ENCODE results near the gene WNT6.

WNT6 gene

GRCh38 chr2:218908721-218909619, 49.4 kb downstream of the WNT6 start:
- Histone ChIP-seq H3K27ac (peak overlapping the region; percentile 78), H3K36me3 (no peaks in the 10 kb centered on the region), H3K9me3 (ENCODE audit: severe bottlenecking) (no peaks in the 10 kb centered on the region), H3K27me3 (ENCODE audit: insufficient read depth, low read depth, severe bottlenecking) (no peaks in the 10 kb centered on the region), H3K4me3 (ENCODE audit: low read depth, low read length) (peak overlapping the region; percentile 63)
- peak; percentile 96 for DNase-seq
- TF ChIP-seq CTCF (IDR thresholded peaks at IDR 0.05; ENCODE audit: low read depth, low read length), result no peak

GRCh38 chr2:218910741-218911140, 51.1 kb downstream of the WNT6 start:
- Histone ChIP-seq H3K27ac (no peak overlapping the region), H3K36me3 (no peaks in the 10 kb centered on the region), H3K9me3 (ENCODE audit: severe bottlenecking) (no peaks in the 10 kb centered on the region), H3K4me3 (ENCODE audit: low read depth, low read length) (no peak overlapping the region), H3K27me3 (ENCODE audit: insufficient read depth, low read depth, severe bottlenecking) (no peaks in the 10 kb centered on the region)
- no peak for TF ChIP-seq CTCF (IDR thresholded peaks at IDR 0.05; ENCODE audit: low read depth, low read length)
- no peak for DNase-seq

- TF ChIP-seq CTCF (IDR thresholded peaks at IDR 0.05; ENCODE audit: low read depth, low read length), result no peak
These were observed 60.9 kb downstream of the WNT6 start for GRCh38 chr2:218920504-218920903.

More at GRCh38 chr2:218920504-218920903, 60.9 kb downstream of the WNT6 start:
- Histone ChIP-seq H3K4me3 (ENCODE audit: low read depth, low read length) (no peak overlapping the region), H3K9me3 (ENCODE audit: severe bottlenecking) (peaks cover 9% of the 10 kb centered on the region), H3K36me3 (no peaks in the 10 kb centered on the region), H3K27ac (no peak overlapping the region), H3K27me3 (ENCODE audit: insufficient read depth, low read depth, severe bottlenecking) (no peaks in the 10 kb centered on the region)
- no peak for DNase-seq

All from WERI-Rb-1 (cell line).